Stimulated activated CD4-positive, alpha-beta T cell treated with anti-CD3 and anti-CD28 coated beads, Interleukin-4, amount 100 ng/mL, for 4 hours (primary cell): ENCODE results near the gene PLXNA4.

ENCODE experiments used
- DNase-seq, 2 experiments: peaks; one replicate each; pipeline ENCODE4 v3.0.0-alpha.2; 2020

The PLXNA4 gene

DNA sequence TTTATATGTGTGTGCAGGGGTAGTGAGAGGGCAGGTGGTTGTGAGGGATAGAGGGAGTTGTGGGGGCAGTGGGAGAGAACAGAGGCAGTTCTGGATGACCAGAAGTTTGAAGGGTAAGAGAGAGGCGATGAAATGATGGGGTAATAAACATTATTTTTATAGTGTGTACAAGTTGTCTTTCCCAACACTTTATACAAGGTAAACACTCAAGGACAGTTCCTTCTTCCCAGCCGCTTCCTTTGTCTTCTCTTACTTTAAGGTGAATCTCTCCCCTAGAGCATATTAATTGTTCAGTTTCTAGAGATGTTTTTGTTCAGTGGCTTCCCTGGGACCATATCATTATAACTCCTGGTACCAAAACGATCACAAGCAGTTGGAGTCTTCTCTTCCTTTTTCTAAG, 475.8 kb downstream of the PLXNA4 start:
- no peak for DNase-seq

DNA sequence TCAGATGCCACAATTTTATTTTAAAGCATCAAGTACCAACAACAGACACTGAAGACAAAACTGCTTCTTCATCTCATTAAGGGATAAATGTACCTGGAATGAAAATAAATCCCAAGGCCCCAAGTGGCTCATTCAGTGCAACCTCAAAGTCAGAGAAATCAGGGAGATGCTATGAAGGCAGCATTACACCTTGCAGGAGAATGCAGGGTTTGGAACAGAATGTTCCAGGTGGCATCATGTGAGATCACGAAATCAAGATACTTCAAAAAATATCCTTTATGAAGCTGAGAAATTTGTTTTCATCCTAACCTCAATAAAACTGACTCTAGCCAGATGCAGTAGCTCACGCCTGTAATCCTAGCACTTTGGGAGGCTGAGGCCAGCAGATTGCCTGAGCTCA, 477.1 kb downstream of the PLXNA4 start:
- DNase-seq = no peak

DNA sequence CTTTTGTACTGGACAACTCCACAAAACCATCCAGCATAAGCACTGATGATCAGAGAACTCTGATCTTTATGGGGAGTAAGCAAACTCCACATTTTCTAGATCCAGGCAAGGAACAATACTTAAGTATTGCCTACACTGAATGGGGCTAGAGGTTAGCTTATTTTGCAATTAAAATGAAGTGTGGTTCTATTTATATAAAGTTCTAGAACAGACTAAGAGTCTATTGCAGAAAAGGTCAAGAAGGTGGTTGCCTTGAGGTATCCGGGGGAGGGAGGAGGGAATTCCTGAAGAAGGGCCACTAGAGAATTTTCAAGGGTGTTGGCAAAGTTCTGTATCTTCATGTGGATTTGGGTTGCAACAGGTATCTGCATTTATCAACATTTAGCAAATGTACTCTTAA, 477.9 kb downstream of the PLXNA4 start:
- no peak for DNase-seq

DNA sequence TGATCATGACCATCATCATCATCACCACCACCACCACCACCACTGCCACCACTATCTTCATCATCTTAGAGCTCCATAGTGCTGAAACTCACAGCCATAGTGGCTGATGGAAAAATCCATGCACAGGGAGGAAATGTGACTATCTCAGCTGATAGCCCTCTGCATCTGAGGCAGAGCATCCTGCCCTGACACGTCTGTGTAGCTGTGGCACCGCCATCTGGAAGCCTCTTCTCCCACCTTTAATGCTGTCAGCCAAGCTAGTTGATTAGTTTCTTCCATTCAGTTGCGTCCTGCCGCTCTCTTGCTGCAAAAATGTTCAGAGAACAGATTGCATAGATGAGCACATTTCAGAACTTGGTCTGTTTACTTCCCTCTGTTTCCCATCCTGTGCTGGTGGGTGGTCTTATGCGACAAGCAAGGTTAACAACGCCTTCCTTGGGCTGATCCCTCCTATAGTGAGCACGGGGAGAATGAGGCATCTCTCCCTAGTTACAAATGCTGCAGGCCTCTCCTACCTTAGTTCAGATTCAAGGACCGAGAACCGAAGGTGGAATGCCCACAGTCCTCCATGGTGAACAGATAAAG, 478.6 kb downstream of the PLXNA4 start:
- DNase-seq = no peak

DNA sequence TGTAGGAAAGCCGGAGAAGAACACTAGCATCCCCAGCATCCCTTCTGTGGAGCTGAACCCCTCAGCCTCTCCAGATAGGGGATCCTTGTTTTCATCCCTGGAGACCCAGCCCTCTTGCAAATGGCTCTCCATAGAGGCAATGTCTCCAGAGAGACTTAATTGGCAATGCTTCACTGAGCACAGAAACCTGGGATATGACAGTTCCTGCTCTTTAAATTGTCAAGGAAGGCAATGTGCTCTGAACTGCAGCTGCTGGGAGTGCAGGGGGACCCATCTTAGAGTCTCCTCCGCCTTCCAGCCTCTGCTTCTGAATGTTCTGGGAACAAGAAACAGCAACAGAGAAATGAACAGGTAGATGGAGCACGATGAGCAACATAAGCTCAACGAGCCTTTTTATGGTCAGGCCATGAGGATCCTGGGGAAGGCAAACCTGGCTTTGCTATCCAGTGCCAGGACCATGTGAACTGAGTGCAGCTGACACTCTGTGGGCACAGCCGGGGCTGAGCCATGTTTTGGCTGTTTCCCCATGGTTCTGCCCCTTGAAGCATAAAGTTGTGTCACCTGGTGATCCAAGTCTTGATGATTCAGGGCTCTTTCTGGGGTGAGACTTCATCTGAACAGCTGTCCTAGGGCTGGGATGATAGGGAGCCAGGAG, 481.0 kb downstream of the PLXNA4 start:
- no peak for DNase-seq

DNA sequence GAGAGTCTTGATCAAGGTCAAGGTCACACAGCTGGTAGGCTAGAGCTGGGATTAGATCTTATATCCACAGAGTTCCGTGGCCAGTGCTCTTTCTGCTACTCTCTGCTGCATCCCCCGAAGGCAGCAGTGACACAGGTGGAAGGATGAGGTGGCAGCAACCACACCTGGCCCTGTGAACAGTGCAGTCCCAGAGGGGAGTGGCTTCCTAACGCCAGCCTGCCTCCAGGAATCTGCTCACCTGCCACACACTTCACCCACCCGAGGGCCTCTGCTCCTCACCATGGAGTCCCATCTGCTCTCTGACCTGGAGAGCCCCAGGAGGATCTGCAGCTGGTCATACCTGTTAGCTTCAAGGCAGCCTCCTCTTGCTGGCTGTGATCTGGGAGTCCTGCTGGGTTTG, 484.2 kb downstream of the PLXNA4 start:
- DNase-seq = no peak

DNA sequence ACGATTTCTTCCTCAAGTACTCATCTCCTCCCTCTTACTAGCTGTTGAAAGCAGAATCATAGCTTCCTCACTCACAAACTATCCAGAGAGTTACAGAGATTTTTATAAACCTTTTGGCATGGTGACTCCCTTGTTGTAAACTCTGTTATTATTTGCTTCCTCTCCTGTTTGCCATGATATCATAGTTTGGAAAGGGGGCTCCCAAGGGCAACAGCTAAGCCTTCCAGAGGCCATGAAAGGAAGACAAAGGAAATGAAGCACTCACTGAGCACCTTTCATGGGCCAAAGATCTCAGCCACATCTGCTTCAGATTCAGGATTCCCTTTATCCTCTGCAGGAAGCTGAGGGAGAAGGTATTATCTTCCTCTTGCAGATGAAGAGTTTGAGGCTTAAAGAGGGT, 484.6 kb downstream of the PLXNA4 start:
- DNase-seq = no peak

DNA sequence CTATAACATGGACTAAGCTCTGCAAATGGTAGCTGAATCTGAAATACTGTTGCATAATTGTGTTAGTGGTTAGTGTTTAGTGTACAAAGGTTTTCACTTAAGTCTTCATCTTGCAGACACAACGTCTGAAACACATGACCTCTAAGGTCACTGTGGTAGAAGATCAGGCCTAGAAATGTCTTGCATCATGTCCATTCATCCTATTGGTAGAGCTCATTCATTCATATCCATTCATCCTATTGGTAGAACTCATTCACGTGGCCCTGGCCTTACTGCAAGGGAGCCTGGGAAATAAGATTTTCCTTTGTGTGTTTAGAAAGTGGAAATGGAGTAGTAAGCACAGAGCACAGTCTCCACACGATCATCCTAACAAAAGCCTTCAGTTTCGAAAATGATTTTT, 485.8 kb downstream of the PLXNA4 start:
- no peak for DNase-seq

DNA sequence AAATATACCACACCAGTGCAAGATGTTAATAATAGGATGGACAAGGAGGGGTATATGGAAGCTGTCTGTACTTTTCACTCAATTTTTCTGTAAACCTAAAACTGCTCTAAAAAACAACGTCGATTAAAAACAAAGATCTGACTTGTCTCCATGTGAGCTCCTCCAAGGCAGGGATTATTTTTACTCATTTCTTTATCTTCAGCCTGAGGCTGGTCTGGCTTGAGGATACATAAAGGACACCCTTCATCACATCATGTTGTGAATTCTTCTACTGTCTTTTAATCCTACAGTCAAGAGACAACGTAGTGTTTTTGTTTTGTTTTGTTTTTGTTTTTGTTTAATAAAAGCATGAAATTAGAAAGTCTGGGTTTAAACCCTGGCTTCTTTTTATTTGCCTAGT, 486.9 kb downstream of the PLXNA4 start:
- DNase-seq = no peak

DNA sequence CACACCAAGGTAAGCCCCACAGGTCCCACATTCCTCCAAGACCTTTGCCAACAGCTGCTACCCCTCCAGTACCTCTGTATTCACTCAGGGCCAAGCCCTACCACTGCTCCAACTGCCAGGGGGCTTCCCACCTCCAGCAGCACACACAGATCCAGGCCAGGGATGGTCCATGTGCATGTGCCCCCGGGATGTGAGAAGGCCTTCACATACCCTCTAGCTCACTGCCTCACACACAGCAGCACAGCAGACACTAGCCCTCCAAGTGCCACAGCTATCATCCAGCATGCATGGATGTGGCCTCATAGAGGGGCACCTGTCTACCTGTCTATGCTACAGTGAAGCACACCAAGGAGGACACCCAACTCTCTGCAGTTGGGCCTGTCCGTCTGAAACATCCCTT, 488.8 kb downstream of the PLXNA4 start:
- DNase-seq = no peak

DNA sequence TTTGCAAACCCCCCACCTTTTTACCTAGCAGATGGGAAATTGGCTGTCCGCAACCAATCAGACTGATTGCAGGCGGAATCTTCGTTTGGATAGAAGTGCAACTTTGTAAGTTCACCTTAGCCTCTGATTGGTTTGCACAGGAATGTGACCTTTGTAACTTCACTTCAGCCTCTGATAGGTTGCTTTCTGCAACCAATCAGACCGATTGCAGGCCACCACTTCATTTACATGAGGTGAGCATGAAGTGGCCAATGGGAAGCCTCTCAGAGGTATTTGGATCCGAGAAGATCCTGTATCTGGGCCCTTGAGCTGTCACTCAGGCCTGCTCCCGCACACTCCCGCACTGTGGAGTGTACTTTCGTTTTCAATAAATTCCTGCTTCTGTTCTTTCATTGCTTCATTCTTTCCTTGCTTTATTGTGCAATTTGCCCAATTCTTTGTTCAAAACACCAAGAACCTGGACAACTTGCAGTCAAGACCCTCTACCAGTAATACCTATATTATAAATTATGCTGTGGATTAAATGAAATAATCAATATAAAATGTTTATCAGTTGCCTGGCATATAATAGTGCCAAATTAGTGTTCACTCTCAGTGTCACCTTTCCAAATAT, 491.4 kb downstream of the PLXNA4 start:
- no peak for DNase-seq

DNA sequence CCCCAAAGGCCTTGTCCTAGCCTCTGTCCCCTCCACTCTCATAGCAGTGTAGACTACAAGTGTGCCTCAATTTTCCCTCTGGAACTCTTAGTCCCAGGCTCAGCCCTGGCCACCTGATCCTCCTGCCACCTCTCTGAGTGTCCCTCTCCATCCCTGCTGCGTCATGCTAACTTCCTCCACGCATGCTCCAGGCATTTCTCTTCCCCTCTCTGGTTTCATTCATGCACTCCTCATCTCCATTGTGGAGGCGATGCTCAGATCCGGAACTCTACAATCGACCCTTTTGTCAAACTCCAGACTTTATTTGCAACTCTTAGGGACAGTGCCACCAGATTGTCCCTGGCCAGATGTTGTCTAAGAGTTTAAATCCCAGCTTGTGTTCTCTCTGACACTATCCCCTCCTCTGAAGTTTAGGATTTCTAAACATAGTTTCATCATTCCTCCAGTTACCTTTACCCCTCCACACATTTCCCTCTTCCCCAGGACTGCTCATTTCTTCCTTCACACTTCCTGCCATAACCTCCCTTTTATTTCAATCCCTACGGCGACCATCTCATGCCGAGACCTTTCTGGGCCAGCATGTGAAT, 492.6 kb downstream of the PLXNA4 start:
- no peak for DNase-seq

DNA sequence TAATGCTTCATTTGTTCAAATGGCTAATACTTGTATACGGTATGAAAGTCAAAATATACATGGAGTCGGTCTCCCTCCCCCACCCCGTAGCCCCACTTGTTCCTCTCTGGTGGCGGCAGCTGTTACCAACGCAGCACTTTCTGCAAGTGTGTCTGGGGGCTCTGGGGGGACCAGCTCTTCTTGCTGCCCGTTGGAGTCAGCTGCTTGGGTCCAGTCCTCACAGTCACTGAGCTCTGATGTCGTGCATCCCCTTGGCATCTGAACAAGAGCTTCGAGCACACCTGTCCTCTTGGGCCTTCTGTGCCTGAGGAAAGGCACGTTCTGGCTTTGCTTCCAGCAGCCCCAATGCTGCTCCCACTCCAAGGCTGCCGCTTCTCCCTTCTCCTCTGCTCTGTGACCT, 493.1 kb downstream of the PLXNA4 start:
- no peak for DNase-seq

DNA sequence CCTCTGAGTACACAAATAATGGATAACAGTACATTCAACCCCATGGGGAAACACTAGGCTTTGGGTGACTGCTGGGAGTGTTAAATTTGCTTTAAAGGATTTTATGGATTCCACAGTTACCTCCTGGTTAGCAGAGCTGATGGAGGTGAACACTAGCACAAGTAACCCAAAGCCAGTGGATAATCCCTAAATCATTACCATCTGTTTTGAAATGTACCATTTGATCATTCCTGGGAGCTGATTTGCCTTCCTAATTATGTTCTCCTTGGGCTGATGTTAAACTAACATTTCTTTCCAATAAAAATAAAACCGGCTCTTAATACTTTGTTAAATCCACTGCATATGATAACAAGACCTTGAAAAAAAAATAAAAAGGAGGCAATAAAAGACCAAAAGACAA, 493.9 kb downstream of the PLXNA4 start:
- no peak for DNase-seq

DNA sequence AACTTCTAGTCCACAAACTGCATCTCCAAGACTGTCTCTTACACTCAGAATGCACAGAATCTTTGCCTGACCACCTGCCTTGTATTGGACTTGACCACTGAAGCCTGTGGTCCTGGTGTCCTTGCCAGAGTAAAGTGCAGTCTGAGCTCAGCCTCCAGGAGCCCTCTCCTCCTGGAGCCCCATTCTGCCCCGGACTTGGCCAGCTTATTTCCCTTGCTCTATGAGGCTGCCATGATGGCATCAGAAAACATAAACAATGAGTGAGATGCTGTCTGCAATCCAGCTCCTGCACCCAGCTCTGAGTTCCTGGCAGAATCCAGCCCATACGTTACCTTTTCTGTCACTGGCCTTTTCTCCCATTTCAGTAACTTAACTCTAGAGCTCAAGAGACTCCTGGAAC, 494.6 kb downstream of the PLXNA4 start:
- no peak for DNase-seq

DNA sequence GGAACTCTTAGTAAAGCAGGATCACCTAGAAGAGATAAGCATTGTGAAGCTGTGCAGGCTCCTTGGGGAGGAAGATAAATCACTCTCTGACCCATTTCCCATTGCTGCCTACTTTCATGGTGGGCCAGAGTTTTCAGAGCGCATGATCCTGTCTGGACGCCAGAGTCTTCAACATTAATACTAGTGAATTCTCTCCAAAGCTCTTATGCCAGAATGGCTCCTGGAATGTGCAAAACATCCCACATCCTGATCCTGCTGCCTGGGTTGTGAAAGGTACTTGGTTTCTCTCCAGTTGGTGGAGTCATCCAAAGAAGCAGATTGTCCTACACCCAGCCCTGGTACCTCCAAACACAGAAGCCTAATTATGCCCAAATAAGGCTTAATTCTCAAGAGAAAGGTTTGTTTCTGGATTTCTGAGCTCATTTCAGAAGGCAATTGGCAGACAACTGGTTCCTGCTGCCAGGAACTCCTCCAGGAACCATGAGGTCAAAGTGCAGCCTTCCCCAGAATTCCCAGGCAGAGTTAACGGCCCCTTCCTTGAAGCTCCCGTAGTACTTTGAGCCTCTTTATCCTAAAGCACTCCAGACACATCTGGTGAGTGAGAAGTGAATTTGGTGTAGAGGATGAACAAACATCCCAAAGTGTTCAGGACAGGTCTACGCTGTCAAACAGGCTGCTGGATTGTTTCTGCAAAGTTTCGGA, 495.2 kb downstream of the PLXNA4 start:
- DNase-seq = no peak

DNA sequence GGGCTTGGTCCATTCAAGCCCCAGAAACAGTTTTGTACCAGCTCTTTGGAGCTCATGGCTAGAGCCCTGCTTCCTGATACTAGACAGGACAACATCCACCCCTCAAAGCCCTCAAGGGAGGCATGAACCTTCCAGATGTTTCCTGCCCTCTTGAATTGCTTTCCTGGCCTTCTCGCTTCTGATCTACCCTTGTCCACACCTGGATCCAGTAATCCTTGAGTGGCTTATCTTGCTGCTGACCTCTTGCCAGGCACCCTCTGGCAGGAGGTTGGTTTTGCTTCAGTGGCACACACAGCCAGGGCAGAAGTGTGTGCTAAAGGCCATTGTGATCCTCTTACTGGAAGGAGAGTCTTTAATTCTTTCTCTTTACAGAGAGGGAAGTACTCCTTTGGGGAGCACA, 495.8 kb downstream of the PLXNA4 start:
- DNase-seq = no peak

DNA sequence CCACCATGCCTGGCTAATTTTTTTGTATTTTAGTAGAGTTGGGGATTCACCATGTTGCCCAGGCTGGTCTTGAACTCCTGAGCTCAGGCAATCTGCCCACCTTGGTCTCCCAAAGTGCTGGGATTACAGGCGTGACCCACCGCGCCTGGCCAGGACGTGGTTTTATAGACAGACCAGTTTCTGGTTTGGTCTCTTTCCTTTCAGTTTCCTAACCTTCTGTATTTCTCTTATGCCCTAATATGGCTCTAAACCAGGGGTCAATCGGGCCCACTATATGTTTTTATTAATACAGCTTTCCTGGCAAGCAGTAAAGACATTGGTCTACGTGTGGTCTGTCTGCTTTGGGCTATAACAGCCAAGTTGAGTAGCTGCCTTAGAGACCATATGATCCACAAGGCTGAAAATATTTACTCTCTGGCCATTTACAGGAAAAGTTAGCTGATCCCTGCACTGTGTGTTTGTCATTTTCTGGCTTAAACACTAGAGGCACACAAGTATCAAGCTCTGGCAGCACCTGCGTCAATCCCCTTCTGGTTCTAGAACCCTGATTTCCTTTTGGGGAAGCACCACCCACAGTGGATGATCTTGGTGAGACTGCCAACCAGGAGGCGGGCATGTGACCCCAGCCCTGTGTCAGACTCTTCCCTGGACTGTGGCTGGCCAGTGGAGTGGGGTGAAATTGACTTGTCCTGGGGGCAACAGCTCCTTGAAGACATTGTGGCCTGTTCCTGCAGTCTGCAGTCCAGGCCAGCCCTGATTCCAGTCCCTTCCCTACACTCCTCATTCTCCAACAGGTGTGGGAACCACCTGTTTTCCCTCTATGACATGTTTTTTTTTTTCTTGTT, 497.2 kb downstream of the PLXNA4 start:
- DNase-seq = no peak

DNA sequence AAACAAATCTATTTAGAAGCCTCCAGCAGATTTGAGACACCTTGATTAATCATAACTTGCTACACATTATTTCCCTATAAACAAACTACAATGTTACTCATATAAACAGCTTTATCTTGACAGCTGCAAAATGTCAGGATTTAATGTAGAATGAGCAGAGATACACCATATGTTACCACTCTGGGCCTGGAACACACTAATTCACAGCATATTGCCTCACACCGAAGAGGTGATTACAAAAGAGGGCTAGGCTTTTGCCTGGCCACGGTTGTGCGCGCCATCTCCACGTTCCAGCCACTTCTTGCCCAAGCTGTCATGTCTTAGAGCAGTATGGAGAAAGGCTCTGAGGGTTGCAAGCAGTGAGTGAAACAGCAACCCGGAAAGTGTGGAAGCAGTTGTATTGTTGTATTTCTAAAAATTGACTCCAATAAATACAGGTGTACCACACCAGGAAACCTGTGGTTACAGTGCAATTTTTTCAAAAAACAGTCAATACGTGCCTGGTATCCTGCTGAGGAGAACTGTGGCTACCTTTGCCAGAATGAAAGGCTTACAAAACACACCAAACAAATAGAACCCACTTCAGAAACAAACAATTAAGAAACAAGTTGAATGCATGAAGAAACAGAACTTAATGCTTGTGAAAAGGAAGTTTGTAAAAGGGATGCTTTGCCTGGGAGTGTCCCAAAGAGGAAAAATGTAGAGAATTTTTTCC, 498.1 kb downstream of the PLXNA4 start:
- DNase-seq = no peak

DNA sequence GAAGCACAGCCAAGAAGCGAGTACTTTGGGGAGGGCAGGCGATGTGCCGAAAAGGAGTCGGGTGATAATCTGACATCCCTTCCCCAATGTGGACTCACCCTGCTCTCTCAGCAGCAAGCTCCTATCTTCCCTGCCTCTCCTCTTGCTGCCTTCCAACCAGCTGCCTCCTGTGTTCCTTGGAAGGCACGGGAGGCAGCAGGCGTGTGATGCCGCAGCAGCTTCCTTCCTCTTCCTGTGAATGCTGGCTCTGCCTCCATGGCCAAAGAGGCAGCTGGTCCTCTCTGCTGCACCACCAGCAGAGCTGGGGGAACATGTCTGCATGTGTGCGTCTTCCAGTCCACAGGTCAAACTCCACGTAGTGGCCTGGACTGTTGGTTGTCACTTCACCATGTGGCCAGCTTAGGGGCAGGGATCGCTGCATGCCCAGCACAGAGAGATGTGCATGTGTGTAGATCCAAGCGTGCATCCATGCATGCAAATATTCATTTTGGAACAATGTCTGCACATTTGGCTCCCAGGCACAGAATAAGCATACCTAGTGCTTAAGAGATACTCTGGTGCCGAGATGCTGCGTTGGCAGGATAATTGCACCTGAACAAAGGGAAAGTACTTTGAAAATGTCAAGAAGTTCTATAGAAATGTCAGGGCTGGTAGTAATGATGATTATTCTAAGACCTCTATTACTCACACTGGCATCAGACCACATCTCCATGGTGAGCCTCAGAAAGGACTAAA, 499.8 kb downstream of the PLXNA4 start:
- DNase-seq = no peak

DNA sequence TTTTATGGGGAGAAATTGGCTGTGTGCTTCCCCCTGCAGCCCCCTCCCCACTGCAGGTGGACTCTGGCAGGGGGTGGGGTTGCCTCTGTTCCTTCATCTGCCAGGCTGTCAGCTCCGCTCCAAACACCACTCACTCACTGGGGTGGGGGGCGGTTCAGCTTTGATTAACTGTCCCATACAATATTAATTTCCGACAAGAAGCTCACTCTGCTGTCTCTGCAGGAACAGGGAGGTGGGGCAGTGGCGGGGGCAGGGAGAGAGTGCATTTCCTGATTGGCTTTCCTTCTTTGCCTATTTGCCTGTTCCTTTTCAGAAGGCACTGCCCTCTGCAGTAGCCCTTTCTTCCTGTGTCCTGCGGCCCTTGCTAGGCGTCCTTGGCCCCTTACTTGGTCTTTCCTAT, 500.8 kb downstream of the PLXNA4 start:
- no peak for DNase-seq
